Measurements from ENCODE around the gene MT1F.

GRCh38 chr16:56635441-56635967 lies 22.3 kb upstream of the MT1F start:
- TF ChIP-seq CTCF (IDR thresholded peaks at IDR 0.05; ENCODE audit: borderline replicate concordance, extremely low read depth, low read length, poor library complexity, severe bottlenecking) (no peak), EZH2 (IDR thresholded peaks at IDR 0.05; ENCODE audit: borderline replicate concordance, low read depth, low read length, severe bottlenecking) (no peak)
